Putamen (tissue), 1 donor: Measurements from ENCODE around the gene RLBP1.
"Not testable (repeated sequence)": the region's sequence is repeated elsewhere in the genome, so short reads cannot be mapped to it uniquely, and the experiment has no call there.

Experiments
- DNase-seq: peaks from one replicate; pipeline ENCODE4 v3.0.0-alpha.2; 2016; ENCODE audit warnings: low spot score

The RLBP1 gene

DNA sequence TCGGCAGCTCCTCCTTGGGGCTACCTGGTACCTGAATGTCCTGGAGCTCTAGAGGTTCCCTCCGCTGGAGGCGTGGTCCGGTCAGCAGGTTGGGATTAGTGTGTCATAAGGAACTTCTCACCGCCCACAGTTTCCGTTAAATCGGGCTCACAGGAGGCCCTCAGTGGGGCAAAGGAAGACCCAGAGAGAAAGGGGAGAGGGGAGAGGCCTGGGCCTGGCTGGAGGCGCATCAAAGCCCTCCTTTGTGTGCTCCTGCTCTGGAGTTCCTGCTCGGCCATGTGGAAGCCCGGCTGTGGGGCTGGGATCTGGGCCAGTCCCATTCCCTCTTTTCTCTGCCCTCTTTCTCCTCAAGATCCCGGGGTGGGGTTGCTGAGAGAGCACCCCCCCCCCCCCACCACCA, at the start of gene RLBP1:
Gene RLBP1, minus strand, starts transcription at position 37 of the 400 bp plus-strand sequence. CDS start 2,604 bp downstream, outside the sequence.
- peak; percentile 34 for DNase-seq

DNA sequence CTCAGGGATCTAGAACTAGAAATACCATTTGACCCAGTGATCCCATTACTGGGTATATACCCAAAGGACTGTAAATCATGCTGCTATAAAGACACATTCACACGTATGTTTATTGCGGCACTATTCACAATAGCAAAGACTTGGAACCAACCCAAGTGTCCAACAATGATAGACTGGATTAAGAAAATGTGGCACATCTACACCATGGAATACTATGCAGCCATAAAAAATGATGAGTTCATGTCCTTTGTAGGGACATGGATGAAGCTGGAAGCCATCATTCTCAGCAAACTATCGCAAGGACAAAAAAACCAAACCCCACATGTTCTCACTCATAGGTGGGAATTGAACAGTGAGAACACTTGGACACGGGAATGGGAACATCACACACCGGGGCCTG, 28.8 kb upstream of the RLBP1 start:
- DNase-seq = not testable (repeated sequence)

DNA sequence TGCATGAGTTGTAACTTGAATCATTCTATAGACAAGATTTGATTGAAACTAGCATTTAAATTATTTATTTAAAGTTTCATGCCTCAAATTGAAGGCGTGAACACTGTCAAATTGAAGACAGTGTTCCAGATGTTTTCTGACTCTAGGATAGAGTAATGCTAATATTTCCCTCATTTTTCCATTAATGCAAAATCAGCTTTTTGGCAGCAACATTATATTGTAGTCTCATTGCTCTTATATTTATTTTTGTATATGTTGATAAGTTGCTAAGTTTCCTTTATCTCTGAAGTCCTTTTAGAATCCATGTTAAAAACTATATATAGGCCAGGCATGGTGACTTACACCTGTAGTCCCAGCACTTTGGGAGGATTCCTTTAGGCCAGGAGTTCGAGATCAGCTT, 27.2 kb upstream of the RLBP1 start:
- DNase-seq = no peak

DNA sequence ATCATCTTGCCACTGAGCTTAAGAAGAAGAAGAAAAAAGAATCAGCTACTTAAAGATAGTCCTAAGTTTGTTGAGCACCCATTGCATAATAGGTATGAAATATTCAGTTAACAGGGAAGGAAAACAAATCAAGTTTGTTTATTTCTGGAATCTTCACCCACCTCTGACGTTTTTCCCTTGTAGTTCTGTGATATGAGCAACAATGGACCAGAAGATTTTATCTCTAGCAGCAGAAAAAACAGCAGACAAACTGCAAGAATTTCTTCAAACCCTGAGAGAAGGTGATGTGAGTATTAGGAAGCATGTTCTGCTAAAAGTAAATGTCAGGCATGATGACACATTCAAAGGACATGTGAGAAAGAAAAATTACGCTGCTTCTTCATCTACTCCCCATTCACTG, 26.1 kb upstream of the RLBP1 start:
- no peak for DNase-seq

DNA sequence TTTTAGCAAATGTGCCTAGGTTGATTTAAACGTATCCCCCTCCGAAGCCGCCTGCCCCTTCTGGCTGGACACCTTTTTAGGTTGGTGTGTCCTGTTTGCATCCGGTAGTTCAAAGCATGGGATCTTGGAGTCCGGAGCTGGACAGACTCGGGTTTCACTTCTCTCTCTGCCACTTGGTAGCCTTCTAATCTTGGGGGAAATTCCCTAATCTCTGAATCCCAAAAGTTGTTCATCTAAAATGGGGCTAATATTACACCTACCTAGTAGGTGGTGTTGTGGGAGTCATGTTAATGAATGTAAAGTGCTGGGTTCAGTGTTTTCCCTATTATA, 23.2 kb upstream of the RLBP1 start:
- DNase-seq = no peak

DNA sequence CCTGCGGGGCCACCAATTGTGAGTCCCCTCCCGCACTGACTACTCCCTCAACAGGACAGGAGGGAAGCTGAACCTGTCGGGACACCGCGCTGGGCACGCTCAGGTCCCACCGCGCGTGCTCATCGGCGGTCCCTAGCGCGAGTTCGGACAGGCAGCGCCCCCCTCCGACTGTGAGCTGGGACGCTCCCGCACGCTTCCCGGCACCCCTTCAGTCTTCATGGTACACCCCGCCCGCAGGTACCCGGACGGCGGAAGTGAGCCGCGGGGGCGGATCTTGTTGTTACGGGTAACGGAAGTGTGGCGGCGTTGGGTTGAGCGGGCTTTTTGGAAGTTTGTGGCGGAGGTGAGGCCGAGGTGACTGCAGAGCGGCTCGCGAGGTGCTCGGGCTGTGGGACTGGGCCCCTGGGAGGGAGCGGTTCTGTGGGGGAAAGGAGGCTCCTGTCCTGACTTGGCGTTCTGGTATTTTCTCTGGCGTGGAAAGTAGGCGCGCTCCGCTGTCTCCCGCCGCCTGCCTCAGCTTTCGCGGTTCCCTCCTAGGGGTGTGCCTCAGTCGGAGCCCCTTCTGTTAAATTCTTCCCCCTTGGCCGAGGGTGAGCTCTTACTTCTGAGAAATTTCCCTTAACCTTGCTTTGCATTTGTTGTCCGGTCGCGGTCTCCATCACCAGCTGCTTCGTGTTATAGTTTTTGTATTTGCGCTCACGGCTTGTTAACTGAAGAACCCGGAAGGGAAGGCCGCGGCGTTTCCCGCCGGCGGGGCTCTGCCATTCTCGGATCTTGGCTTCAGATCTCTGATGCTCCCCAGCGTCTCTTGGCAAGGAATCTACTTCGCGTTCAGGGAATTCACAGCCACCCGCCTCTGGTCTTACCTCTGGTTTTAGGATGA, 22.6 kb upstream of the RLBP1 start, which contains the start of gene FANCI:
Gene FANCI, plus strand, starts transcription at position 289 of the 883 bp plus-strand sequence. CDS start 3,669 bp downstream, outside the sequence.
- peak; percentile 92 for DNase-seq

DNA sequence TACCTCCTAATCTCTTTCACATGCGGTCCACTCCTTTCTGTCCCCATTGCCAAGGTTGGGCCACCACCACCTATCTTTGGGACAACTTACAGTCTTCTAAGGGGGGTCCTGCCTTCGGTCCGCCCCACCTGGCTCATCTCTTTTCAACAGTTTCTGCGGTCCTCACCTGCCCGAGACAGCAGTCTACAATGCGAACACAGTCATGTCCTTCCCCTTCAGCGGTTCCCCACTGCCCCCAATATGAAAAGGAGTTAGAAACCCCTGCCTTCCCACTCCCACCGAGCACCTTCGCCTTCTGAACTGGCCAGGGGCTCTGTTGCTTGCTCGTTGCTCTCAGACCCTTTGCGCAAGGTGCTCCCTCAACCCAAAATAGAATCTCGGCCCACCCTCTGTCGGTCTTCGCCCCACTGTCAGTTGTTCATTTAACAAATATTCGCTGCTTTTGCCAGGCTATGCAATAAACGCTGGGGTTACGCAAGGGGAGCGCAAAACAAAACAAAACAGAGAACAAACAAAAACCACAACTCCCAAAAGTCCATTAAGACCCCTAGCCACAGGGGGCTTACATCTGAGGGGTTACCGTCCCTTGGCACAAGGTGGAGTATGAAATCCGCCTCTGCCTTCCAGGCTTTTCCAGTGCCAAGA, 21.8 kb upstream of the RLBP1 start:
- DNase-seq = no peak

DNA sequence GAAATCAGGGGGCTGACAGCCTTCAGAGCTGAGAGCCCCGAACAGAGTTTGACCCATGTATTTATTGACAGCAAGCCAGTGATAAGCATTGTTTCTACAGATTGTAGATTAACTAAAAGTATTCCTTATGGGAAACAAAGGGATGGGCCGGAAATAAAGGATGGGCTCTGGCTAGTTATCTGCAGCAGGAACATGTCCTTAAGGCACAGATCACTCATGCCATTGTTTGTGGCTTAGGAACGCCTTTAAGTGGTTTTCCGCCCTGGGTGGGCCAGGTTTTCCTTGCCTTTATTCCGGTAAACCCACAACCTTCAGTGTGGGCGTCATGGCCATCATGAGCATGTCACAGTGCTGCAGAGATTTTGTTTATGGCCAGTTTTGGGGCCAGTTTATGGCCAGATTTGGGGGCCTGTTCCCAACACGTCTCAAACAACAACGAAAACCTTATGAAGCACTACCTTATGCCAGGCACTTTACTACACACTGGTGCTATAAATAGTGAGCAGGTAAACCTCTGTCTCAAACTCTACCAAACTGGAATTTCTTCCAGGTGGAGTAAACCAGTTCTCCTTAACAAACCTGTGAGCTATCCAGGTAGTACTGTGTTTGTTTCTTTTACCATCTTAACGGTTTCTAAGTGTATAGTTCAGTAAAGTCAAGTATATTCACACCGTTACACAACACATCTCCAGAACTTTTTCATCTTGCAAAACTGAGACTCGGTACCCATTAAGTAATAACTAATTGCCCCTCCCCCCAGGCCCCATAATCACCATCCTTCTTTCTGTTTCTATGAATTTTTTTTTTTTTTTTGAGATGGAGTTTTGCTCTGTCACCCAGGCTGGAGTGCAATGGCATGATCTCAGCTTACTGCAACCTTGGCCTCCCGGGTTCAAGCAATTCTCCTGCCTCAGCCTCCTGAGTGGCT, 18.8 kb upstream of the RLBP1 start:
- not testable (repeated sequence) for DNase-seq

DNA sequence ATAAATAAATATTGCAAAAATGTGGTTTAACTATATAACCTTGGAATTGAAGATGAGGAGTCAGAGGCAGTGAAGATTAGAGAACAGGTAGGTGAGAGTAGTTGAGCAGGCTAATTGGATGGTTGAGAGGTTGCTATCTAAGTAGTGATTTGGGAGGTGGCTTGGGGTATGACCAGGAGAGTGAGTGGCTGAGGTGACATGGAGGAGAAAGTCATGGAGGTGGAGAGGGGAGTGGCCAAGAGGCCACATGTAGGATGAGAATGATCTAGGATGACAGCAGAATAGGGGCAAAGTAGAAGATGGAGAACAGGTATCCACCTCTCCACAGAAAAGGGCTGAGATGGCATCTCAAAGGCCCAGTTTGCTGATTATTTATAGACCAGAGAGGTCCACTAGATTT, 10.5 kb upstream of the RLBP1 start:
- no peak for DNase-seq

DNA sequence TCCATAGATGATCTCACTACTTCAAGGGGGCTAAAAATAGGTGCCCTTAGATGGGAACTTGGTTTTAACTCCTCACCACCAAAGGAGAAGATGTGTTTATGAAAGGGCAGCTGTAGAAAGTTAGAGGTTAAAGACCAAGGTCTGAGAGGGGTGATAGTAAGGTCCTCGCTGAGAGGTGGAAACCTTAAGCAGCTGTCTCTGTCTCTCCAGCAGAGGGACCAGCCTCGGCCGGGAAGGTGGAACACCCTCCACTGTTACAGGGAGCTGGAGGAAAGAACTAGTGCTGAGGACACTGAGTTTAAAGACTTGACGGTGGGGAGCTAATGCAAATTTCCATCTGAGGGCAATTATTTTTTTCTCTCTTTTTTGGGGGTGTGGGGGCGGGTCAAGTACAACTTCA, 8.9 kb upstream of the RLBP1 start:
- DNase-seq = no peak

DNA sequence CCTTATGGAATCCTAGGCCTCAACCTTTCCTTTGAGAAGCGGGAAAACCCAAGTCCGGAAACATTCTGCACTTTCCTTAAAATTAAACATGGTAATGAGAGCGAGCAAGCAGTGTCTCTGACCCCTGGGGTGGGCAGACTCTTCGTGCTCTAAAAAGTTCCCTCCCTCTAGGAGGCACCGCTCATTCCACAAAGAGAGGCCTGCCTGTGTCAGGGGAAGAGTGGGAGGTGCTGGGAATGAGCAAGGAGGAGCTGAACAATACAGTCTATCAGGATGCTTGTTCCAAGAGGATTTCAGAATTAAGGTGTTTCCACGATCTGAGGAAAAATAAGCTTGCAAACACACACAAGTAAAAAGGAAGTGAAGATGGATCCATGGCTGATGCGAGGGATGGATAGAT, 6.0 kb upstream of the RLBP1 start:
- DNase-seq = no peak

DNA sequence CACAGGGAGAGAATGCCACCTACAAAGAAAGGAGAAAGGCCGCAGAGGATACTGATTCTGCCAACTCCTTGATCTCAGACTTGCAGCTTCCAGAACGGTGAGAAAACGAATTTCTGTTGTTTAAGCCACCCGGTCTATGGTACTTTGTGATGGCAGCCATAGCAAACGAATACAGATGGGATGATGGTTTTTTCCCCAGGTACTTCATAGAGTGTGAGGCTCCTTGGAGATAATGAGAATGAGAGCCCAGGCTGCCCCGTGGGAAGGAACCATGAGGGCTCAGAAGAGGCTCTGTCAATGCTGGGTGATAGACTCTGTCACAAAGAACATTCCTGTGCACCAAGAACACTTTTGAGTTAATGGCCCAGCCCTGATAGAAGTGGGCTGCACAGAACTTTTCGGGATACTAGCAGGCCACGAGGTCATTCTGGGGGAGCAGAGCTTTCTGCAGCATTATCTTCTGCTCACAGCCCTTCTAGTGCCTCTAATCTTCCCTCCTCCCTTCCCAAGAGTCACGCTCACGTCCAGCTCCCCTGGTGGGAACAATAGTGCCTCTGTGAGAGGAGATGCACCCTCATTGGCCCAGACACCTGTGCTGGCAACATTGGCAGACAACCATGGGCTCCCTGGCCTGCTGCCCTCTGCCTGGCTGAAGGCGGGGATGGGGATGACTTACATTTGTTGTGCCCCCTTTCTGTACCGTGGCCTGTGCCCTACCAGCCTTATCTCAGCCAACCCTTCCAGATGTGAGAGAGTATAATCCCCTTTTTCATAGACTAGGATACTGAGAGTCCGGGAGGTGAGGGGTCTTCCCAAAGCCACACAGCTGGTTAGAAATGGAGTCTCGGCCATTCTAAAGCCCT, 5.2 kb upstream of the RLBP1 start:
- no peak for DNase-seq

DNA sequence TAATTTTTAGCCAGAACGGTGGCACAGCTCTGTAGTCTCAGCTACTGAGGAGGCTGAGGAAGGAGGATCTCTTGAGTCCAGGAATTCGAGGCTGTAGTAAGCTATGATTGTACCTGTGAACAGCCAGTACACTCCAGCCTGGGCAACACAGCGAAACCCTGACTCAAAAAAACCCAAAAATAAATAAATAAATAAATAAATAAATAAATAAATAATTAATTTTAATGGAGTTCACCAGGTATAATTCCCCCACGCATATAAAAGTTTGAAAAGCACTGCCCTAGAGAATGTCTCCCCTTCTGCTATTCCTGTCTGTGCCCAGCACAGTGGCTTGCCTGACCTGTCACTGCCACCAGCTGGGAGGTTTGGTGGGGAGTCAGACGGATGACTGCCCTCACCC, 4.2 kb upstream of the RLBP1 start:
- no peak for DNase-seq

DNA sequence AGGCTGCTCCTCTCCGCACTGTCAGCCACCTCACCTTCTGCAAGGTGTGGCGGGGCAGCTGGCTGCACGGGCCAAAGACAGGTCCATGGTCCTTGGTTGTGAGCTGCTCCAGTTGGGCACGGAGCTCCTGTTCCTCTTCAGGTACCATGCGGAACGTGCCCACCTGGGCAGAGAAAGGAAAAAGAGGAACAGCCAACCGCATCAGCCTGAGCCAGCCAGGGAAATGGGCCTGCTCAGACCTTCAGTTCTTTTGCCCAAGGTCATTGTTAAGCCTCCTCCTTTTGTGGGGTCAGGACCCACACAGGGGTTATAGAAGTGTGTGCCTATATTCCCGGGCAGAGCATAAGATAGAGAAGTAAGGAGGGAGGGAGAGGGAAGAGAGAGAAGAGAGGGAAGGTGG, 2.8 kb downstream of the RLBP1 start:
- no peak for DNase-seq

DNA sequence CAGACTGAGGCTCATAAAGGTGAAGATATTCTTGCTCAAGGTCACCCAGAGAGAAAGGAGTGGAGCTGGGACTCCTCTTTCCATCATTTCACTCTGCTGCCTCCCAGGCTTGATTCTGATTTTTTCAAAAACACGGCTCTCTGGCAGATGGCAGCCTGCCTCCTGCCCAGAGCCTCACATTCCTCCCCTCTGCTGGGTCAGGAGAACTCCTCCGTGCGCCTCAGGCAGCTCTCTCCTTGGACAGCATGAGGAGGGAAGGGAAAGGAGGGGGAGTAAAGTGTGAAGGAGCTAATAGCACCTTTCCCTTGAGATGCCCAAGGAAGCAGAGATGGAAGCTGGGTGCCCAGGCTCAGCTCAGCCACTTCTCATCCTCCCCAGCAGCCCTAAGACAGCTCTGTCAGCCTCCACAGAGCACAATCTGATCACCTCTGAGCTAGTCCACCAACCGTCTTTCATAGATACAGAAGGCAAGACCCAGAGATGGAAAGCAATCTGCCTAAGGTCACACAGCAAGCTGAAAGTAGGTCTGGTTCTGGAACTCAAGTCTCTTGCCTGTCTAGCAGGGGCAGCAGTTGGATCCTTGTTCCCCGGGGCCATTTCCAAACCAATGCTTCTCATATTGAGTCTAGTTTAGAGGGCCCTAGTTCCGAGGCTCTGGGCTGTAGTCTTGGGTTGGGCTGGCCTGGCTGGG, 3.5 kb downstream of the RLBP1 start:
- no peak for DNase-seq

DNA sequence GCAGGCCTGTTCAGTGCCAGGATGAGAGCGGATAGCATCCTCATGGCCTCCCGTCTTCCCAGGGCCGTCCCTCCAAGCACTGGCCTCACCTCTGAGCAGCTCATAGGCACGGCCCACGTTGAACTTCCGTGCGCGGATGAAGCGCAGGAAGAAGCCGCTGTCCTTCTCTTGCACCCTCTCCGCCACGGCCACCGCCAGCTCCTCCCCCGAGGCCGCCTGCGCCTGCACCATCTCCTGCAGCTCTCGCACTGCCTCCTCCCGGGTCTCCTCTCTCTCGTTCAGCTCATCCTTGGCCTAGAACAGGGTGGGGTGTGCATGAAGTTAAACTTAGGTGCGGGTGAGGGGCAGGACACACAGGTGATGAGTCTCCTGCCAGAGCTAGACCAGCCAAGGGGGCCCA, 4.3 kb downstream of the RLBP1 start:
- no peak for DNase-seq

DNA sequence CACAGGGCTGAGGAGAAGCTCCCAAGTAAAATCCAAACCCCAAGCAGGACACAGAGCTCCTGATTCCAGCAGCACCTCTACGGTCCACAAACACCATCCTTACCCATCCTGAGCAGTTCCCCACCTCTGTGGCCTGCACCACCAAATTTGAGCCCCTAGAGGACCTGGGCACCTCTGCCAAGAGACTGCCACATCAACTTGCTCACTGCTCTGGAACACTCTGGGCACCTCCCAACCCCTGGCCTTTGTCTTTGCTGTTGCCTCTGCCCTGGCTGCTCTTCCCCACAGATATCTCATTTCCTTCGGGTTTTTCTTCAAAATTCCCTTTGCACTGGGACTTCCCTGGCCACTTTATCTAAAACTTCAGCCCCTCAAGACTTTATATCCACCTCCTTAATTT, 5.8 kb downstream of the RLBP1 start:
- DNase-seq = no peak

DNA sequence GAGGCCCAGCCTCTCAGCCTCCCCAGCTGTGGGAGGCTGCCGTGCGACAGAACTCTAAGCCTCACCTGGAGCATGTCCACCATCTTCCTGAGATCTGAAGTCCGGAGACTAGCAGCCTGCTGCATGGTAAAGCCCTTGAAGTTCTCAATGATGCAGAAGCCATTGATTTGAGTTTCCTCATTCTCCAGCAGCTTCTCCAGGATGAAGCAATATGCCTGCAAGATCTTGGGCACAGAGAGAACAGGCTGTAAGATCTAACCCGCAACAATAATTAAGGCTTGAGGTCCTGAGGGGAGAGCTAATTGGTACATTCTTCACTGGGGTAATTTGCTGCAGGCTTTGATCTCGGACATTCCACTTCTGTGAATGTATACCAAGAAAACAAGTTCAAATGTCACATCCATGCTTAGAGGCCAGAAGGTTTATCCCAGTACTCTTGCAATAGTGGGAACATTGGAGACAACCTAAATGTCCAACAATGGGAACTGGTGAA, 9.7 kb downstream of the RLBP1 start:
- DNase-seq = no peak

DNA sequence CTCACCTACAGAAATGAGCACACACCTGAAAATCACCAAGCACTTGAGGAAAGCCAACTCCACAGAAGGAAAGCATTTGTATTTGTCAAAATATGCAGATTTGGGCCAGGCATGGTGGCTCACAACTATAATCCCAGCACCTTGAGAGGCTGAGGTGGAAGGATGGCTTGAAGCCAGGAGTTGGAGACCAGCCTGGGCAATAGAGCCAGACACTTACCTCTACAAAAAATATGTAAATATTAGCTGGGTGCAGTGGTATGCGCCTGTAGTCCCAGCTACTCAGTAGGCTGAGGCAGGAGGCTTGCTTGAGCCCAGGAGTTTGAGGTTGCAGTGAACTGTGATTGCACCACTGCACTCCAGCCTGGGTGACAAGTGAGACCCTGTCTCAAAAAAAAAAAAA, 12.3 kb downstream of the RLBP1 start:
- no peak for DNase-seq

DNA sequence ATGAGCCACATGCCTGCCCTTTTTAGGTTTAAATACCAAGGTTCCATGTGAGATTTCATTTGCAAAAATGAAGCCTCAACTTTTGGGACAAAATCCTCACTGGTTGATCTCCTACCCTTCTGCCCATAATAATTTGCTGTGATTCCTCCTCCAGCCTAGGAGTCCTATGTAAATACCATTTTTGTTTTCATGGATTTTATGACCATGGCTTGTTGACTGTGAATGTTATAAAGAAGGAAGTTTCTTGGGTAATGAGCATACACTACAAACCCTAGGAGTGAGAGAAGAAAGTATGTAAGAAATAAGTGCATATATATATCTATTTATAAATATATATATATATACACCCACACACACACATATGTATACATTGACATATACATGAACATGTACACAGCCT, 13.1 kb downstream of the RLBP1 start:
- no peak for DNase-seq

DNA sequence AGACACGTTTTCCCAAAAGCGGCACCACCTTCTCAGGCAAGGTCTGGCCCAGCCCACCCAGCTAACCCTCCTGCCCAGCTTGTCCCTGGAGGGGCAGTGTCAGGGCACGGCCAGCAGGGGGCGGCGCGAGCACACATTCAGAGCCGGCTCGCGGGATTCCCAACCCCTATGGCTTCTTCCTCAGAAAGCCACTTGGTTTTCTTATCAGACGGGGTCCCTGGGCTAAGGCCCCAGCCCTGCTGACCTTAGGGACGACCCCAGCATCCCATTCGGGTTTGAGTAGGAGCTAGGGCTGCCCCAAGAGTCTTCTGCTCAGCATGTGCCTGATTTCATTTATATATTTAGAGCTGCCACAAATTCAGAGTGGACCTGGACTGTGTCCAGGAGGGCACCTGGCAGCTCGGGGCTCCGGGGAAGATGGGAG, 14.5 kb downstream of the RLBP1 start:
- DNase-seq = peak; percentile 72
